ENCODE data around the gene PIAS4. TPM values are rescaled to one million over a fixed set of nuclear protein-coding genes. Genes with fewer than 3 reads are reported as not detected.

PIAS4 gene
- total RNA-seq, 1 donor from 2014 or later: 26.0 TPM

DNA sequence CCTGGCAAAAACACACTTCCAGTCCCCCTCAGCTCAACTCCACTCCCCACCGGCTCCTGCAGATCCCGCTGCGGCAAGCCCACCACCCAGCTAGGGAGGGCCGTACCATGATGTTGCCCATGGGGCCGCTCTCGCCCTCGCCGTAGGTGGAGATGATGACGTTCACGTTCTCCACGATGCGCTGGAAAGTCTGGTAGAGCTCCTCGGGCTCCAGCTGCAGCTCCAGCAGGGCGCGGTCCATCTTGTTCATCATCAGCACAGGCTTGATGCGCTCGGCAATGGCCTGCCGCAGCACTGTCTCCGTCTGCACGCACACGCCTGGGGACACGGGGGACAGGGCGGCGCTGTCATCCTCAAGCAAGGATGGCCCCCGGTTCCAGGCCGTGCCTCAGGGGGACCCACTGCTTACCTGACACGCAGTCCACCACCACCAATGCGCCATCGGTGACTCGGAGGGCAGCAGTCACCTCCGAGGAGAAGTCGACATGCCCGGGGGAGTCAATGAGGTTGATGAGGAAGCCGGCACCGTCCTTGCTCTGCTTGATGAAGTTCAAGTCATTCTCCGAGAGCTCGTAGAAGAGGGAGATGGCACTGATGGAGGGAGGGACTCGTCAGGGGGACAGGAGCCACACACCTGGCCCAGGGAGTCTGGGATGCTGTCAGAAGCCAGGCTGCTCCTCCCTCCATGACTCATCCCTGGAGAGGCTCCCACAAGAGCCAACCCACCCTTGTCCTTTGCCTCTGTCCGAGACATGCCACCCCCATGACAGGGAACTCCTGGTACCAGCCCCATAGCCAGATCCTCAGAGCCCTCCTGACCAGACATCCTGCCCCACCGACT is 24.6 kb upstream of the PIAS4 start:
- Histone ChIP-seq H4K20me1 (ENCODE audit: insufficient read depth, low read length) (peaks cover 71% of the 10 kb centered on the region), H3K4me3 (ENCODE audit: insufficient read depth, low read depth, low read length) (peak overlapping the region; percentile 99), H3K36me3 (ENCODE audit: insufficient read depth, low read length) (peaks cover 57% of the 10 kb centered on the region), H3K9me3 (ENCODE audit: insufficient read depth, low read depth, low read length) (no peaks in the 10 kb centered on the region), H3K79me2 (ENCODE audit: insufficient read depth, low read length) (peaks cover 72% of the 10 kb centered on the region), H2AFZ (ENCODE audit: low read depth, low read length) (no peak overlapping the region), H3K27me3 (ENCODE audit: insufficient read depth, low read length) (no peaks in the 10 kb centered on the region), H3K27ac (ENCODE audit: low read depth, low read length) (peak overlapping the region; percentile 96), H3K4me1 (ENCODE audit: insufficient read depth, low read length) (peaks cover 49% of the 10 kb centered on the region), H3K4me2 (ENCODE audit: low read length) (peak overlapping the region; percentile 98), H3K9ac (ENCODE audit: low read length) (peak overlapping the region; percentile 100)
- peak overlapping the region; percentile 99 for H3K27ac Mint-ChIP-seq (ENCODE audit: unreplicated experiment)
- H3K27me3 Mint-ChIP-seq (ENCODE audit: low read depth, unreplicated experiment): no peaks in the 10 kb centered on the region
- peaks cover 29% of the 10 kb centered on the region for H3K36me3 Mint-ChIP-seq (ENCODE audit: low read depth, unreplicated experiment)
- peaks cover 45% of the 10 kb centered on the region for H3K4me1 Mint-ChIP-seq (ENCODE audit: low read depth, unreplicated experiment)
- peaks cover 2% of the 10 kb centered on the region for H3K9me3 Mint-ChIP-seq (ENCODE audit: unreplicated experiment)
- no peak for FAIRE-seq
- peak; percentile 57 for DNase-seq (ENCODE audit: low read depth)
- H3K4me3 Mint-ChIP-seq (ENCODE audit: unreplicated experiment): peak overlapping the region; percentile 99
- TF ChIP-seq, protein P1, sequence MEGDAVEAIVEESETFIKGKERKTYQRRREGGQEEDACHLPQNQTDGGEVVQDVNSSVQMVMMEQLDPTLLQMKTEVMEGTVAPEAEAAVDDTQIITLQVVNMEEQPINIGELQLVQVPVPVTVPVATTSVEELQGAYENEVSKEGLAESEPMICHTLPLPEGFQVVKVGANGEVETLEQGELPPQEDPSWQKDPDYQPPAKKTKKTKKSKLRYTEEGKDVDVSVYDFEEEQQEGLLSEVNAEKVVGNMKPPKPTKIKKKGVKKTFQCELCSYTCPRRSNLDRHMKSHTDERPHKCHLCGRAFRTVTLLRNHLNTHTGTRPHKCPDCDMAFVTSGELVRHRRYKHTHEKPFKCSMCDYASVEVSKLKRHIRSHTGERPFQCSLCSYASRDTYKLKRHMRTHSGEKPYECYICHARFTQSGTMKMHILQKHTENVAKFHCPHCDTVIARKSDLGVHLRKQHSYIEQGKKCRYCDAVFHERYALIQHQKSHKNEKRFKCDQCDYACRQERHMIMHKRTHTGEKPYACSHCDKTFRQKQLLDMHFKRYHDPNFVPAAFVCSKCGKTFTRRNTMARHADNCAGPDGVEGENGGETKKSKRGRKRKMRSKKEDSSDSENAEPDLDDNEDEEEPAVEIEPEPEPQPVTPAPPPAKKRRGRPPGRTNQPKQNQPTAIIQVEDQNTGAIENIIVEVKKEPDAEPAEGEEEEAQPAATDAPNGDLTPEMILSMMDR (IDR thresholded peaks at IDR 0.05; ENCODE audit: insufficient read depth, low read depth, low read length): no peak
- no peak for TF ChIP-seq EZH2 (IDR thresholded peaks at IDR 0.05; ENCODE audit: insufficient read depth, low read length)

DNA sequence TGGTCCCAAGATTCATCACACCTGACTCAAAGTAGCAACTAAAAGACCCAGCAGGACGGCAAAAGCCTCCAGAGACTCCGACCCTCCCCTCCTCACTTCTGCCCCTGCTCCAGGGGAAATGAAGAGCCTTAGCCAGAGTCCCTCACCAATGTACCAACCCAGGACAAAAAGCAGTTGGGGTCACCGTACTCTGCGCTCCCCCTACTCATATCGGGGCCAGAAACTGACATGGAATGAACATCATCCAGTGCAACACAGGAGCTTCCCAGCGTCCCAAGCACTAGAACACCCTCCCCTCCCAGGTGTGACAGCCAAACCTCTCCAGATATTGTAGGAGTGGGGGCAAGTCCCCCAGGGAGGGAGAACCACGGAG is 24.0 kb upstream of the PIAS4 start:
- Mint-ChIP-seq H3K27ac (ENCODE audit: unreplicated experiment) (peak overlapping the region; percentile 99), H3K4me3 (ENCODE audit: unreplicated experiment) (peak overlapping the region; percentile 99), H3K4me1 (ENCODE audit: low read depth, unreplicated experiment) (peaks cover 42% of the 10 kb centered on the region), H3K27me3 (ENCODE audit: low read depth, unreplicated experiment) (no peaks in the 10 kb centered on the region), H3K9me3 (ENCODE audit: unreplicated experiment) (peaks cover 2% of the 10 kb centered on the region), H3K36me3 (ENCODE audit: low read depth, unreplicated experiment) (peaks cover 25% of the 10 kb centered on the region)
- Histone ChIP-seq H3K9me3 (ENCODE audit: insufficient read depth, low read depth, low read length) (no peaks in the 10 kb centered on the region), H3K36me3 (ENCODE audit: insufficient read depth, low read length) (peaks cover 51% of the 10 kb centered on the region), H3K9ac (ENCODE audit: low read length) (peak overlapping the region; percentile 100), H3K4me1 (ENCODE audit: insufficient read depth, low read length) (peaks cover 44% of the 10 kb centered on the region), H3K4me2 (ENCODE audit: low read length) (peak overlapping the region; percentile 98), H3K79me2 (ENCODE audit: insufficient read depth, low read length) (peaks cover 67% of the 10 kb centered on the region), H3K4me3 (ENCODE audit: insufficient read depth, low read depth, low read length) (peak overlapping the region; percentile 99), H3K27me3 (ENCODE audit: insufficient read depth, low read length) (no peaks in the 10 kb centered on the region), H2AFZ (ENCODE audit: low read depth, low read length) (no peak overlapping the region), H3K27ac (ENCODE audit: low read depth, low read length) (peak overlapping the region; percentile 96), H4K20me1 (ENCODE audit: insufficient read depth, low read length) (peaks cover 65% of the 10 kb centered on the region)
- DNase-seq (ENCODE audit: low read depth) (no peak), FAIRE-seq (no peak)
- no peak for TF ChIP-seq EZH2 (IDR thresholded peaks at IDR 0.05; ENCODE audit: insufficient read depth, low read length)
- TF ChIP-seq, protein P1 (IDR thresholded peaks at IDR 0.05; ENCODE audit: insufficient read depth, low read depth, low read length): no peak

Measured in astrocyte (in vitro differentiated cells and primary cell).